Left lung (tissue), 10 donors: ENCODE results near the gene TRAPPC5. TPM values are rescaled to one million over a fixed set of nuclear protein-coding genes. Genes with fewer than 3 reads are reported as not detected.
A peak's percentile ranks its signal among the peaks of the same experiment; 100 is the strongest.

Source experiments
- ATAC-seq: fragments of 200-7000 bp; cut with Tn5 transposase; one replicate; pipeline ENCODE4 v1.9.1; 2020; ENCODE audit warnings: moderate library complexity
- DNase-seq, 4 donors: peaks; one replicate each; pipeline ENCODE4 v3.0.0-alpha.2; 2013 to 2020
- H3K27ac ChIP-seq, 2 donors: fragments of 200-600 bp; sonication (generic) in 1 of 2; one replicate each; pipeline versions ENCODE4 v1.5.0 to v1.8.0; 2020 to 2021
- H3K27me3 ChIP-seq, 2 donors: fragments of 200-600 bp; sonication (generic) in 1 of 2; one replicate each; pipeline versions ENCODE4 v1.5.0 to v1.8.0; 2020 to 2021
- H3K36me3 ChIP-seq, 2 donors: fragments of 200-600 bp; sonication (generic) in 1 of 2; one replicate each; pipeline versions ENCODE4 v1.5.0 to v1.8.0; 2020 to 2021
- H3K4me1 ChIP-seq, 2 donors: fragments of 200-600 bp; one replicate each; pipeline ENCODE4 v1.8.0; 2021
- H3K4me3 ChIP-seq, 2 donors: fragments of 200-600 bp; sonication (generic) in 1 of 2; one replicate each; pipeline versions ENCODE4 v1.5.0 to v1.8.0; 2020 to 2021; ENCODE audit warnings: mild to moderate bottlenecking in 1 of 2
- H3K9me3 ChIP-seq, 2 donors: fragments of 200-600 bp; sonication (generic) in 1 of 2; one replicate each; pipeline versions ENCODE4 v1.5.0 to v1.8.0; 2020 to 2021
- CTCF ChIP-seq, 2 donors: fragments of 200-600 bp; sonication (generic) in 1 of 2; IDR thresholded peaks; one replicate each; pipeline versions ENCODE4 v1.5.0 to v1.8.0; 2021; ENCODE audit warnings: antibody characterized with exemption in 2 of 2
- intact Hi-C, 2 donors: fragments of 100-400 bp; cut with DNase I; formaldehyde crosslinking; loops; one replicate each; pipeline versions ENCODE4 v1.11.2 to v1.14.2; 2022
- polyA plus RNA-seq, 6 donors: library from polyadenylated mRNA; unstranded; fragments of 120-200 nt; gene quantifications; one replicate each; pipeline ENCODE4 v1.2.1, GENCODE V29; 2013; ENCODE audit not compliant: insufficient read length in 6 of 6
- total RNA-seq, 2 donors: library from RNA; stranded (reverse); fragmentation: NEBNext Ultra II Directional; extraction: Animal tissue kit (Norgen Biotek cat#: 25700); gene quantifications; one replicate each; pipeline ENCODE4 v1.2.1, GENCODE V29; 2021
- donor health status: DM: no; HTN: yes; CAD: no.
- donor health status: DM: no; HTN: no; CAD: no.

TRAPPC5 gene
- total and polyA plus RNA-seq, 8 donors: 25.7 to 106 (median 42.8) TPM

GRCh38 chr19:7704280-7705060 is 23.8 kb downstream of the TRAPPC5 start:
- ATAC-seq: no peak
- H3K9me3 ChIP-seq: no peaks in the 10 kb centered on the region
- H3K36me3 ChIP-seq: no peaks in the 10 kb centered on the region
- intact Hi-C loops: no loop called here
- no peak overlapping the region for H3K4me3 ChIP-seq
- peak overlapping the region in 1 of 2 donors; percentile 92 for H3K27ac ChIP-seq
- no peak for DNase-seq
- H3K4me1 ChIP-seq: peaks cover 0 to 38% of the 10 kb centered on the region in 2 donors
- no peak for TF ChIP-seq CTCF (IDR thresholded peaks at IDR 0.05)
- peaks cover 0 to 7% of the 10 kb centered on the region in 2 donors for H3K27me3 ChIP-seq

GRCh38 chr19:7705387-7706187 is 25.0 kb downstream of the TRAPPC5 start:
- Histone ChIP-seq H3K4me1 (peaks cover 0 to 45% of the 10 kb centered on the region in 2 donors), H3K9me3 (no peaks in the 10 kb centered on the region), H3K27me3 (peaks cover 0 to 7% of the 10 kb centered on the region in 2 donors), H3K27ac (peak overlapping the region; percentile 39 to 92), H3K36me3 (no peaks in the 10 kb centered on the region), H3K4me3 (peak overlapping the region in 1 of 2 donors; percentile 1)
- DNase-seq (peak in 2 of 4 donors; percentile 71 to 91), ATAC-seq (peak; percentile 51)
- intact Hi-C loops: no loop called here
- no peak for TF ChIP-seq CTCF (IDR thresholded peaks at IDR 0.05)

GRCh38 chr19:7706188-7706954 is 25.7 kb downstream of the TRAPPC5 start:
- no peaks in the 10 kb centered on the region for H3K9me3 ChIP-seq
- peak overlapping the region; percentile 39 to 92 for H3K27ac ChIP-seq
- no peak for ATAC-seq
- H3K4me1 ChIP-seq: peaks cover 0 to 50% of the 10 kb centered on the region in 2 donors
- no peak for DNase-seq
- intact Hi-C loops: no loop called here
- H3K36me3 ChIP-seq: no peaks in the 10 kb centered on the region
- peaks cover 0 to 2% of the 10 kb centered on the region in 2 donors for H3K27me3 ChIP-seq
- TF ChIP-seq CTCF (IDR thresholded peaks at IDR 0.05): no peak
- peak overlapping the region in 1 of 2 donors; percentile 1 for H3K4me3 ChIP-seq

GRCh38 chr19:7706955-7707456 is 26.4 kb downstream of the TRAPPC5 start:
- ATAC-seq: no peak

More at GRCh38 chr19:7706955-7707456, 26.4 kb downstream of the TRAPPC5 start:
- no peaks in the 10 kb centered on the region for H3K27me3 ChIP-seq
- intact Hi-C loops: no loop called here
- H3K4me1 ChIP-seq: peaks cover 0 to 50% of the 10 kb centered on the region in 2 donors
- no peaks in the 10 kb centered on the region for H3K9me3 ChIP-seq
- H3K27ac ChIP-seq: peak overlapping the region in 1 of 2 donors; percentile 92
- H3K36me3 ChIP-seq: no peaks in the 10 kb centered on the region
- TF ChIP-seq CTCF (IDR thresholded peaks at IDR 0.05): no peak
- no peak overlapping the region for H3K4me3 ChIP-seq
- DNase-seq: no peak
